DMS114 treated with DMSO at 0.1 percent for 48 hours (cell line): ENCODE results near the gene C2orf69.
"Not testable (repeated sequence)": the region's sequence is repeated elsewhere in the genome, so short reads cannot be mapped to it uniquely, and the experiment has no call there.

Experiments
- DNase-seq: peaks from one replicate; lab custom pipeline; 2025; ENCODE audit not compliant: unreplicated experiment; lab: John Stamatoyannopoulos, UW

Gene C2orf69

GRCh38 chr2:199911052-199911876 is at the start of gene C2orf69:
Gene C2orf69, plus strand, starts transcription at chr2:199911293. Its CDS starts 146 bp downstream, at chr2:199911439.
- peak; percentile 99 for DNase-seq

GRCh38 chr2:199862788-199863187 is 48.3 kb upstream of the C2orf69 start:
- no peak for DNase-seq

GRCh38 chr2:199865905-199866304 is 45.2 kb upstream of the C2orf69 start:
- no peak for DNase-seq

GRCh38 chr2:199868431-199869226 is 42.5 kb upstream of the C2orf69 start:
- DNase-seq, result no peak

- DNase-seq, result peak; percentile 67
These were observed 41.9 kb upstream of the C2orf69 start for GRCh38 chr2:199869227-199869541.

- no peak for DNase-seq
These were observed 41.4 kb upstream of the C2orf69 start for GRCh38 chr2:199869653-199870052.

- no peak for DNase-seq
These were observed 40.5 kb upstream of the C2orf69 start for GRCh38 chr2:199870581-199870980.

- no peak for DNase-seq
These were observed 36.9 kb upstream of the C2orf69 start for GRCh38 chr2:199874209-199874608.

- no peak for DNase-seq
These were observed 35.7 kb upstream of the C2orf69 start for GRCh38 chr2:199875400-199875799.

- no peak for DNase-seq
These were observed 28.4 kb upstream of the C2orf69 start for GRCh38 chr2:199882667-199883066.

- DNase-seq, result no peak
These were observed 27.4 kb upstream of the C2orf69 start for GRCh38 chr2:199883474-199884212.

- no peak for DNase-seq
These were observed 15.7 kb upstream of the C2orf69 start for GRCh38 chr2:199895406-199895805.

GRCh38 chr2:199896617-199897016 is 14.5 kb upstream of the C2orf69 start:
- DNase-seq, result no peak

- no peak for DNase-seq
These were observed 9.2 kb upstream of the C2orf69 start for GRCh38 chr2:199901942-199902341.

GRCh38 chr2:199902486-199903110 is 8.5 kb upstream of the C2orf69 start:
- no peak for DNase-seq

- no peak for DNase-seq
These were observed 8.0 kb upstream of the C2orf69 start for GRCh38 chr2:199903111-199903510.

- no peak for DNase-seq
These were observed 3.9 kb upstream of the C2orf69 start for GRCh38 chr2:199907008-199907714.

- DNase-seq, result no peak
These were observed 598 bp upstream of the C2orf69 start for GRCh38 chr2:199910338-199911051.

- no peak for DNase-seq
These were observed 726 bp downstream of the C2orf69 start for GRCh38 chr2:199911877-199912161.

GRCh38 chr2:199912553-199913114 is 1.5 kb downstream of the C2orf69 start:
- DNase-seq, result not testable (repeated sequence)
